ENCODE data around the gene UBR3.
"Not testable (repeated sequence)": the region's sequence is repeated elsewhere in the genome, so short reads cannot be mapped to it uniquely, and the experiment has no call there.

The UBR3 gene

GRCh38 chr2:169955940-169956339, 128.7 kb downstream of the UBR3 start:
- no peak for DNase-seq

GRCh38 chr2:169957219-169957618, 130.0 kb downstream of the UBR3 start:
- DNase-seq: not testable (repeated sequence)

- DNase-seq: no peak
Measured at GRCh38 chr2:169961911-169962310, 134.7 kb downstream of the UBR3 start.

- DNase-seq: no peak
Measured at GRCh38 chr2:169963786-169964185, 136.5 kb downstream of the UBR3 start.

GRCh38 chr2:169964740-169965139, 137.5 kb downstream of the UBR3 start:
- no peak for DNase-seq

GRCh38 chr2:169965495-169965894, 138.2 kb downstream of the UBR3 start:
- no peak for DNase-seq

- DNase-seq: no peak
Measured at GRCh38 chr2:169966454-169966853, 139.2 kb downstream of the UBR3 start.

- no peak for DNase-seq
Measured at GRCh38 chr2:169968743-169969142, 141.5 kb downstream of the UBR3 start.

GRCh38 chr2:169975221-169975620, 148.0 kb downstream of the UBR3 start:
- DNase-seq: no peak

GRCh38 chr2:169976335-169976851, 149.1 kb downstream of the UBR3 start:
- DNase-seq: no peak

GRCh38 chr2:169977530-169977929, 150.3 kb downstream of the UBR3 start:
- DNase-seq: no peak

GRCh38 chr2:169978402-169979017, 151.3 kb downstream of the UBR3 start:
- no peak for DNase-seq

GRCh38 chr2:169979025-169979424, 151.8 kb downstream of the UBR3 start:
- no peak for DNase-seq

GRCh38 chr2:169980001-169980400, 152.7 kb downstream of the UBR3 start:
- no peak for DNase-seq

- DNase-seq: no peak
Measured at GRCh38 chr2:169980643-169981042, 153.4 kb downstream of the UBR3 start.

GRCh38 chr2:169982929-169983328, 155.7 kb downstream of the UBR3 start:
- DNase-seq: no peak

- DNase-seq: no peak
Measured at GRCh38 chr2:169983506-169983905, 156.3 kb downstream of the UBR3 start.

GRCh38 chr2:169984145-169984544, 156.9 kb downstream of the UBR3 start:
- DNase-seq: no peak

- DNase-seq: no peak
Measured at GRCh38 chr2:169994752-169995151, 167.5 kb downstream of the UBR3 start.

- DNase-seq: no peak
Measured at GRCh38 chr2:169997140-169997887, 170.1 kb downstream of the UBR3 start.

- peak; percentile 97 for DNase-seq
Measured at GRCh38 chr2:169999054-169999453, 171.8 kb downstream of the UBR3 start.

- no peak for DNase-seq
Measured at GRCh38 chr2:170002096-170002495, 174.8 kb downstream of the UBR3 start.

- DNase-seq: no peak
Measured at GRCh38 chr2:170005702-170006101, 178.4 kb downstream of the UBR3 start.

GRCh38 chr2:170006587-170007325, 179.5 kb downstream of the UBR3 start:
- no peak for DNase-seq
